NCI-H2196 treated with DMSO at 0.1 percent for 48 hours (cell line): Measurements from ENCODE around the gene OPA3.
A peak's percentile ranks its signal among the peaks of the same experiment; 100 is the strongest.
"Not testable (repeated sequence)": the region's sequence is repeated elsewhere in the genome, so short reads cannot be mapped to it uniquely, and the experiment has no call there.

Experiments
- DNase-seq: peaks from one replicate; lab custom pipeline; 2025; ENCODE audit not compliant: unreplicated experiment; lab: John Stamatoyannopoulos, UW

OPA3 gene

GRCh38 chr19:45584332-45585157, at the start of gene OPA3:
OPA3 (minus strand) TSS chr19:45584802; CDS start chr19:45584764, 38 bp downstream.
- peak; percentile 98 for DNase-seq

- peak; percentile 86 for DNase-seq
Measured at GRCh38 chr19:45632468-45633196, 48.0 kb upstream of the OPA3 start.

- no peak for DNase-seq
Measured at GRCh38 chr19:45630463-45630862, 45.9 kb upstream of the OPA3 start.

- no peak for DNase-seq
Measured at GRCh38 chr19:45629704-45630103, 45.1 kb upstream of the OPA3 start.

GRCh38 chr19:45628219-45628618, 43.6 kb upstream of the OPA3 start:
- not testable (repeated sequence) for DNase-seq

- DNase-seq, result no peak
Measured at GRCh38 chr19:45623984-45624383, 39.4 kb upstream of the OPA3 start.

GRCh38 chr19:45621976-45622503, 37.4 kb upstream of the OPA3 start:
- no peak for DNase-seq

GRCh38 chr19:45621389-45621788, 36.8 kb upstream of the OPA3 start:
- DNase-seq, result no peak

- DNase-seq, result no peak
Measured at GRCh38 chr19:45616704-45617017, 32.1 kb upstream of the OPA3 start.

GRCh38 chr19:45615795-45616703, 31.4 kb upstream of the OPA3 start:
- DNase-seq, result peak; percentile 89

- not testable (repeated sequence) for DNase-seq
Measured at GRCh38 chr19:45615056-45615455, 30.5 kb upstream of the OPA3 start.

- DNase-seq, result peak; percentile 27
Measured at GRCh38 chr19:45613926-45614725, 29.5 kb upstream of the OPA3 start.

GRCh38 chr19:45608948-45609347, 24.3 kb upstream of the OPA3 start:
- DNase-seq, result no peak

GRCh38 chr19:45607071-45608029, 22.7 kb upstream of the OPA3 start:
- DNase-seq, result peak; percentile 55

GRCh38 chr19:45601524-45602374, 17.1 kb upstream of the OPA3 start, which contains the start of gene GPR4:
GPR4 (minus strand) TSS chr19:45602212; CDS start chr19:45591866, 10,346 bp downstream.
- no peak for DNase-seq

GRCh38 chr19:45601115-45601514, 16.5 kb upstream of the OPA3 start:
- no peak for DNase-seq

- no peak for DNase-seq
Measured at GRCh38 chr19:45600340-45600885, 15.8 kb upstream of the OPA3 start.

- no peak for DNase-seq
Measured at GRCh38 chr19:45599286-45599685, 14.7 kb upstream of the OPA3 start.
